ENCODE data around the gene CD74.

CD74 gene

GRCh38 chr5:150410524-150411244, 2.0 kb downstream of the CD74 start:
- Histone ChIP-seq H3K36me3 (replicated peaks; ENCODE audit: low read depth, low read length) (peaks cover 58% of the 10 kb centered on the region), H2AFZ (ENCODE audit: low read depth, low read length) (no peak overlapping the region), H3K27ac (ENCODE audit: low read length) (peak overlapping the region; percentile 100), H3K9me3 (ENCODE audit: insufficient read depth, low read length) (no peaks in the 10 kb centered on the region), H4K20me1 (ENCODE audit: insufficient read depth, low read length) (peaks cover 64% of the 10 kb centered on the region), H3K79me2 (ENCODE audit: low read length) (peaks cover 78% of the 10 kb centered on the region), H3K27me3 (ENCODE audit: low read depth, low read length) (no peaks in the 10 kb centered on the region), H3K4me3 (ENCODE audit: low read length) (peak overlapping the region; percentile 100), H3K4me1 (ENCODE audit: low read length) (peaks cover 45% of the 10 kb centered on the region), H3K9ac (ENCODE audit: low read length) (peak overlapping the region; percentile 100), H3K4me2 (ENCODE audit: low read length) (peak overlapping the region; percentile 100)
- no peak for TF ChIP-seq CTCF (IDR thresholded peaks at IDR 0.05; ENCODE audit: low read depth, low read length)
- TF ChIP-seq EZH2phosphoT487 (IDR thresholded peaks at IDR 0.05; ENCODE audit: low read depth) = no peak

GRCh38 chr5:150409638-150410523, 2.8 kb downstream of the CD74 start:
- Histone ChIP-seq H3K79me2 (ENCODE audit: low read length) (peaks cover 81% of the 10 kb centered on the region), H3K4me3 (ENCODE audit: low read length) (peak overlapping the region; percentile 100), H4K20me1 (ENCODE audit: insufficient read depth, low read length) (peaks cover 72% of the 10 kb centered on the region), H3K27me3 (ENCODE audit: low read depth, low read length) (no peaks in the 10 kb centered on the region), H2AFZ (ENCODE audit: low read depth, low read length) (no peak overlapping the region), H3K9me3 (ENCODE audit: insufficient read depth, low read length) (no peaks in the 10 kb centered on the region), H3K4me1 (ENCODE audit: low read length) (peaks cover 42% of the 10 kb centered on the region), H3K27ac (ENCODE audit: low read length) (peak overlapping the region; percentile 100), H3K4me2 (ENCODE audit: low read length) (peak overlapping the region; percentile 100), H3K9ac (ENCODE audit: low read length) (peak overlapping the region; percentile 100), H3K36me3 (replicated peaks; ENCODE audit: low read depth, low read length) (peaks cover 64% of the 10 kb centered on the region)
- TF ChIP-seq EZH2phosphoT487 (IDR thresholded peaks at IDR 0.05; ENCODE audit: low read depth) (no peak), CTCF (IDR thresholded peaks at IDR 0.05; ENCODE audit: low read depth, low read length) (no peak)

- Histone ChIP-seq H3K4me3 (ENCODE audit: low read length) (peak overlapping the region; percentile 100), H4K20me1 (ENCODE audit: insufficient read depth, low read length) (peaks cover 85% of the 10 kb centered on the region), H3K4me2 (ENCODE audit: low read length) (peak overlapping the region; percentile 82), H3K4me1 (ENCODE audit: low read length) (peaks cover 28% of the 10 kb centered on the region), H3K27ac (ENCODE audit: low read length) (peak overlapping the region; percentile 100), H3K79me2 (ENCODE audit: low read length) (peaks cover 76% of the 10 kb centered on the region), H3K27me3 (ENCODE audit: low read depth, low read length) (no peaks in the 10 kb centered on the region), H3K36me3 (replicated peaks; ENCODE audit: low read depth, low read length) (peaks cover 75% of the 10 kb centered on the region), H2AFZ (ENCODE audit: low read depth, low read length) (no peak overlapping the region), H3K9ac (ENCODE audit: low read length) (peak overlapping the region; percentile 40), H3K9me3 (ENCODE audit: insufficient read depth, low read length) (no peaks in the 10 kb centered on the region)
- no peak for TF ChIP-seq EZH2phosphoT487 (IDR thresholded peaks at IDR 0.05; ENCODE audit: low read depth)
Measured at GRCh38 chr5:150408231-150408943, 4.3 kb downstream of the CD74 start.

GRCh38 chr5:150407096-150407720, 5.5 kb downstream of the CD74 start:
- H3K4me3 ChIP-seq (ENCODE audit: low read length) = peak overlapping the region; percentile 100
- H3K4me2 ChIP-seq (ENCODE audit: low read length) = peak overlapping the region; percentile 82
- TF ChIP-seq EZH2phosphoT487 (IDR thresholded peaks at IDR 0.05; ENCODE audit: low read depth) (no peak), CTCF (IDR thresholded peaks at IDR 0.05; ENCODE audit: low read depth, low read length) (no peak)
- no peaks in the 10 kb centered on the region for H3K9me3 ChIP-seq (ENCODE audit: insufficient read depth, low read length)
- H4K20me1 ChIP-seq (ENCODE audit: insufficient read depth, low read length) = peaks cover 96% of the 10 kb centered on the region
- no peak overlapping the region for H3K9ac ChIP-seq (ENCODE audit: low read length)
- peaks cover 84% of the 10 kb centered on the region for H3K36me3 ChIP-seq (replicated peaks; ENCODE audit: low read depth, low read length)
- H3K79me2 ChIP-seq (ENCODE audit: low read length) = peaks cover 71% of the 10 kb centered on the region
- no peaks in the 10 kb centered on the region for H3K27me3 ChIP-seq (ENCODE audit: low read depth, low read length)
- peak overlapping the region; percentile 100 for H3K27ac ChIP-seq (ENCODE audit: low read length)
- H2AFZ ChIP-seq (ENCODE audit: low read depth, low read length) = no peak overlapping the region
- peaks cover 22% of the 10 kb centered on the region for H3K4me1 ChIP-seq (ENCODE audit: low read length)

Data from OCI-LY3 (cell line).